ENCODE results near the gene LZTS2.

DNA sequence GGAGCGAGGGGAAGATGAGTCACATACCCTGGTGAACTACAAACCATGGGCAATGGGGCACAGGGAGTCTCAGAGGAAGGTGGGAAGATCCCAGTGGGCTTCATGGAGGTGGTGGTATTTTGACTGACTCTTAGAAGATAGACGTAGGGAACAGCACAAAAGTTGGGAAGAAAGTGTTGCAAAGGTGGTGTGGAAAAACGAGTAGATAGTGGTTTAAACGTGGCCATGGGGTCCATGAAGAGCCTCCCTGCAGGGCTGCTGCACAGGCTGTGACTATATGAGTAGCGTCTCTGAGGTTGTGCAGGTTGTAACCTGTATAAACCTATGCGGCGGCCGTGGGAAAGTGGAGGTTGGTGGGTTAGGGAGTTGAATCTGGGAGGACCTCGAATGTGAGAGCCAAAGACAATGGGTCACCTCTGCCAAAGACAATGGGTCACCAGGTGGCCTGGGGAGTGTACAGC, 13.8 kb downstream of the LZTS2 start:
- TF ChIP-seq, protein P1, sequence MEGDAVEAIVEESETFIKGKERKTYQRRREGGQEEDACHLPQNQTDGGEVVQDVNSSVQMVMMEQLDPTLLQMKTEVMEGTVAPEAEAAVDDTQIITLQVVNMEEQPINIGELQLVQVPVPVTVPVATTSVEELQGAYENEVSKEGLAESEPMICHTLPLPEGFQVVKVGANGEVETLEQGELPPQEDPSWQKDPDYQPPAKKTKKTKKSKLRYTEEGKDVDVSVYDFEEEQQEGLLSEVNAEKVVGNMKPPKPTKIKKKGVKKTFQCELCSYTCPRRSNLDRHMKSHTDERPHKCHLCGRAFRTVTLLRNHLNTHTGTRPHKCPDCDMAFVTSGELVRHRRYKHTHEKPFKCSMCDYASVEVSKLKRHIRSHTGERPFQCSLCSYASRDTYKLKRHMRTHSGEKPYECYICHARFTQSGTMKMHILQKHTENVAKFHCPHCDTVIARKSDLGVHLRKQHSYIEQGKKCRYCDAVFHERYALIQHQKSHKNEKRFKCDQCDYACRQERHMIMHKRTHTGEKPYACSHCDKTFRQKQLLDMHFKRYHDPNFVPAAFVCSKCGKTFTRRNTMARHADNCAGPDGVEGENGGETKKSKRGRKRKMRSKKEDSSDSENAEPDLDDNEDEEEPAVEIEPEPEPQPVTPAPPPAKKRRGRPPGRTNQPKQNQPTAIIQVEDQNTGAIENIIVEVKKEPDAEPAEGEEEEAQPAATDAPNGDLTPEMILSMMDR (IDR thresholded peaks at IDR 0.05), result no peak
- TF ChIP-seq EP300 (IDR thresholded peaks at IDR 0.05; ENCODE audit: low read depth) (no peak), POLR2AphosphoS5 (IDR thresholded peaks at IDR 0.05) (no peak)
